T-helper 9 cell (primary cell): ENCODE data around the gene EIF3C.
"Not testable (repeated sequence)": the region's sequence is repeated elsewhere in the genome, so short reads cannot be mapped to it uniquely, and the experiment has no call there.

Experiments
- DNase-seq: peaks from one replicate; pipeline ENCODE4 v3.0.0-alpha.2; 2020

Gene EIF3C

DNA sequence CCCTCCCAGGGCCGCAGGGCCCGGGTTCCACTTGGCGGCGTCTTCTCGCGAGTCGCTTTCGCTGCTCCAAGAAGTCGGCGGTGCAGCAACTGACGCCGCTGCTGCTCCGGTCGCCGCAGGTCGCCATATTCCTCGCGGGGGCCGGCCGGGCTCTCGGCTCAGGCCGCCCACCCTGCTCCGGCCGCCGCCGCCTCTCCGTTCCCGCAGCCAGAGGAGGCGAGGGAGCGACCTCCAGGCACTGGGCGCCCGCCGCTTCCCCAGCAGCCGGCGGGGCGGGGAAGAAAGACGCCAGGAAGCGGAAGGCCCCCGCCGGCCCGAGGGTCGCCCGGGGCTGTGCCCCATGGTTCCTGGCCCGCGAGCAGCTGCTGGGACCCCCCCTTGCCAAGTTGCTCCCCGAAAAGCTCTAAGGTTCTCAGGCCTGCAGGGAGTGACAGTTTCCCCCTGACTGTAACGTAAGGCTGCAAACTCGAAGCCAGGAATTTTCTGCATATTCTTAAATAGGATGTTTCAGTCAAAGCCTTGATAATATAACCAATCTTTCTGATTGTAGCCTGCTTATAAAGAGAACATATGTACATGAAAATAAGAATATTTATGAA is 39.3 kb downstream of the EIF3C start:
- not testable (repeated sequence) for DNase-seq

DNA sequence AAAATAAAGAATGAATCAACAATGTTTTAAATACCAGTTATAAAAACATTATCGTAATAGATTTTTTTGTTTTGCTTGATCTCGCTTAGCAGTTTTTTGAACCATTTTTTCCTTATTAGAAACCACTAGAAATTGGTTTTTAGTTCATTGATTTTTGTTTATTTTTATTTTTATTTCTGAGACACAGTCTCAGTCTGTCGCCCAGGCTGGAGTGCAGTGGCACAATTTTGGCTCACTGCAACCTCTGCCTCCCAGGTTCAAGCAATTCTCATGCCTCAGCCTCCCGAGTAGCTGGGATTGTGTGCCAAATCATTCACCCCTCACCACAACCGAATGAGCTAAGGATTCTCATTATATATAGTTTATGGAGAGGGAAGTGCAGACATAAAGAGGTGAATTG is 40.2 kb downstream of the EIF3C start, which contains the start of gene NPIPB9:
Gene NPIPB9, plus strand, starts transcription at position 301 of the 400 bp plus-strand sequence.
- not testable (repeated sequence) for DNase-seq

DNA sequence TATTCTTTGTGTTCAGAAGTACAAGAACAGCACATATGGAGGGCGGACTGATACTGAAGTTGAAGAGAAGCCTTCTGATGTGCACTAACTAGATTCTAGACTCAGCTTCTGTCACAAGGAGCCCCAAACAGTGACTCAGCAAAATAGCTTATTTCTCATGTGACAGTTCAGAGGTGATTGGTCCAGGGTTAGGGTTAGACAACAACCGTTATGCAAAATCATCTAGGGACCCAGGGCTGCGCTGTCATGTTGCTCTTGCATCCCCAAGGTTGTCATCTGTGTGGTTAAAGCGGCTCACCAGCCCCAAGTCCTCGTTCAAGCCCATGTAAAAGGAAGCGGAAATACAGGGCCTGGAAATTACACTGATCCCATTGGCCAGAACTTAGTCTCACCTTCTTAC is 70.4 kb downstream of the EIF3C start:
- DNase-seq: not testable (repeated sequence)

DNA sequence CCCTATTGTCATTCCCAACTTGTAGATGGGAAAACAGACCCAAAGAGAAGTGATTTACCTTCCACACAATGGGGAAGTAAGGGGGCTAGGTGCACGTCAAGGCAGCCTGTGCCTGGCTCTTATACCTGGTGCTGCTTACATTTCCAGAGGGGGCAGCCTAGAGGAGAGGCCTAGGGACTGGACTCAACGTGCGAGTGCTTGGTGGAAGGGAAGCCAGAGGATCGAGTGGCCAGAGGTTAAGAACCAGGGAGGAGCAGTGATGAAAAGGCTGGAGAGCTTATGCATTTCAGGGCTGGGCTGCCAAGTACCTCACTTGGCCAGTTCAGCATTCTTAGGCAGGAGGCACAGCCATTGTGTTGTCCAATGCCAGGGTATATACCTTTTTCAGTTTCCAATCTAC is 71.1 kb downstream of the EIF3C start:
- DNase-seq: not testable (repeated sequence)
